Nephron progenitor cell (in vitro differentiated cells): ENCODE results near the gene LSG1.
A peak's percentile ranks its signal among the peaks of the same experiment; 100 is the strongest.
"Not testable (repeated sequence)": the region's sequence is repeated elsewhere in the genome, so short reads cannot be mapped to it uniquely, and the experiment has no call there.

Source experiments
- DNase-seq: peaks from one replicate; pipeline ENCODE4 v3.0.0; 2021
- H3K27ac Mint-ChIP-seq: 2 replicates; pipeline ENCODE4 v1.8.0; 2021; ENCODE audit warnings: mild to moderate bottlenecking, moderate library complexity, mixed read lengths
- H3K27me3 Mint-ChIP-seq: 2 replicates; pipeline ENCODE4 v1.8.0; 2021; ENCODE audit warnings: mild to moderate bottlenecking, low read depth, mixed read lengths; ENCODE audit not compliant: poor library complexity
- H3K36me3 Mint-ChIP-seq: 2 replicates; pipeline ENCODE4 v1.8.0; 2021; ENCODE audit warnings: low read depth, mixed read lengths
- H3K4me1 Mint-ChIP-seq: 2 replicates; pipeline ENCODE4 v1.8.0; 2021; ENCODE audit warnings: mixed read lengths
- H3K4me3 Mint-ChIP-seq: 2 replicates; pipeline ENCODE4 v1.8.0; 2021; ENCODE audit warnings: mild to moderate bottlenecking, moderate library complexity, mixed read lengths
- H3K9me3 Mint-ChIP-seq: 2 replicates; pipeline ENCODE4 v1.8.0; 2021; ENCODE audit warnings: mild to moderate bottlenecking, moderate library complexity, mixed read lengths
- CTCF ChIP-seq: fragments of 200-600 bp; sonication (generic); IDR thresholded peaks from 2 replicates; pipeline ENCODE4 v1.5.0; 2021; ENCODE audit warnings: antibody characterized with exemption

LSG1 gene

GRCh38 chr3:194608981-194609380 lies 63.0 kb downstream of the LSG1 start:
- Mint-ChIP-seq H3K9me3 (peaks cover 3% of the 10 kb centered on the region), H3K4me1 (peaks cover 11% of the 10 kb centered on the region), H3K36me3 (peaks cover 65% of the 10 kb centered on the region), H3K27me3 (no peaks in the 10 kb centered on the region), H3K4me3 (no peak overlapping the region), H3K27ac (peak overlapping the region; percentile 34)
- no peak for TF ChIP-seq CTCF
- DNase-seq, result no peak

GRCh38 chr3:194607592-194608389 lies 64.2 kb downstream of the LSG1 start:
- peaks cover 68% of the 10 kb centered on the region for H3K36me3 Mint-ChIP-seq
- no peaks in the 10 kb centered on the region for H3K27me3 Mint-ChIP-seq
- H3K4me3 Mint-ChIP-seq, result no peak overlapping the region
- DNase-seq, result no peak
- H3K27ac Mint-ChIP-seq, result peak overlapping the region; percentile 33
- peaks cover 3% of the 10 kb centered on the region for H3K9me3 Mint-ChIP-seq
- H3K4me1 Mint-ChIP-seq, result peaks cover 19% of the 10 kb centered on the region
- TF ChIP-seq CTCF, result no peak

- H3K27ac Mint-ChIP-seq, result no peak overlapping the region
- H3K4me3 Mint-ChIP-seq, result no peak overlapping the region
- H3K36me3 Mint-ChIP-seq, result peaks cover 67% of the 10 kb centered on the region
- TF ChIP-seq CTCF, result no peak
- no peak for DNase-seq
- H3K27me3 Mint-ChIP-seq, result no peaks in the 10 kb centered on the region
- peaks cover 3% of the 10 kb centered on the region for H3K9me3 Mint-ChIP-seq
- H3K4me1 Mint-ChIP-seq, result peaks cover 28% of the 10 kb centered on the region
Observed at GRCh38 chr3:194606941-194607340, 65.0 kb downstream of the LSG1 start.

- peaks cover 32% of the 10 kb centered on the region for H3K4me1 Mint-ChIP-seq
- peaks cover 69% of the 10 kb centered on the region for H3K36me3 Mint-ChIP-seq
- H3K4me3 Mint-ChIP-seq, result no peak overlapping the region
- no peak for TF ChIP-seq CTCF
- DNase-seq, result no peak
- H3K9me3 Mint-ChIP-seq, result peaks cover 3% of the 10 kb centered on the region
- no peaks in the 10 kb centered on the region for H3K27me3 Mint-ChIP-seq
- H3K27ac Mint-ChIP-seq, result no peak overlapping the region
Observed at GRCh38 chr3:194606163-194606562, 65.8 kb downstream of the LSG1 start.

GRCh38 chr3:194605314-194605713 lies 66.7 kb downstream of the LSG1 start:
- H3K27me3 Mint-ChIP-seq, DNase-seq, H3K9me3 Mint-ChIP-seq, H3K4me3 Mint-ChIP-seq, H3K27ac Mint-ChIP-seq: not testable (repeated sequence)
- Mint-ChIP-seq H3K36me3 (peaks cover 67% of the 10 kb centered on the region), H3K4me1 (peaks cover 37% of the 10 kb centered on the region)

GRCh38 chr3:194604837-194605236 lies 67.2 kb downstream of the LSG1 start:
- H3K9me3 Mint-ChIP-seq, result peaks cover 3% of the 10 kb centered on the region
- H3K27ac Mint-ChIP-seq, result peak overlapping the region; percentile 47
- no peak for DNase-seq
- no peak overlapping the region for H3K4me3 Mint-ChIP-seq
- peaks cover 64% of the 10 kb centered on the region for H3K36me3 Mint-ChIP-seq
- peaks cover 37% of the 10 kb centered on the region for H3K4me1 Mint-ChIP-seq
- no peaks in the 10 kb centered on the region for H3K27me3 Mint-ChIP-seq
- TF ChIP-seq CTCF, result peak; percentile 28
